HG02852 (cell line): Measurements from ENCODE around the gene DCLK1.
"Not testable (repeated sequence)": the region's sequence is repeated elsewhere in the genome, so short reads cannot be mapped to it uniquely, and the experiment has no call there.

ENCODE experiments used
- ATAC-seq: cut with Tn5 transposase; IDR thresholded peaks from one replicate; pipeline ENCODE4 v1.9.1; 2021; ENCODE audit warnings: mild to moderate bottlenecking, moderate library complexity; ENCODE audit not compliant: unreplicated experiment

Gene DCLK1

GRCh38 chr13:35990196-35990595 lies 141.0 kb downstream of the DCLK1 start:
- ATAC-seq: no peak

GRCh38 chr13:35988648-35989081 lies 142.5 kb downstream of the DCLK1 start:
- no peak for ATAC-seq

DNA sequence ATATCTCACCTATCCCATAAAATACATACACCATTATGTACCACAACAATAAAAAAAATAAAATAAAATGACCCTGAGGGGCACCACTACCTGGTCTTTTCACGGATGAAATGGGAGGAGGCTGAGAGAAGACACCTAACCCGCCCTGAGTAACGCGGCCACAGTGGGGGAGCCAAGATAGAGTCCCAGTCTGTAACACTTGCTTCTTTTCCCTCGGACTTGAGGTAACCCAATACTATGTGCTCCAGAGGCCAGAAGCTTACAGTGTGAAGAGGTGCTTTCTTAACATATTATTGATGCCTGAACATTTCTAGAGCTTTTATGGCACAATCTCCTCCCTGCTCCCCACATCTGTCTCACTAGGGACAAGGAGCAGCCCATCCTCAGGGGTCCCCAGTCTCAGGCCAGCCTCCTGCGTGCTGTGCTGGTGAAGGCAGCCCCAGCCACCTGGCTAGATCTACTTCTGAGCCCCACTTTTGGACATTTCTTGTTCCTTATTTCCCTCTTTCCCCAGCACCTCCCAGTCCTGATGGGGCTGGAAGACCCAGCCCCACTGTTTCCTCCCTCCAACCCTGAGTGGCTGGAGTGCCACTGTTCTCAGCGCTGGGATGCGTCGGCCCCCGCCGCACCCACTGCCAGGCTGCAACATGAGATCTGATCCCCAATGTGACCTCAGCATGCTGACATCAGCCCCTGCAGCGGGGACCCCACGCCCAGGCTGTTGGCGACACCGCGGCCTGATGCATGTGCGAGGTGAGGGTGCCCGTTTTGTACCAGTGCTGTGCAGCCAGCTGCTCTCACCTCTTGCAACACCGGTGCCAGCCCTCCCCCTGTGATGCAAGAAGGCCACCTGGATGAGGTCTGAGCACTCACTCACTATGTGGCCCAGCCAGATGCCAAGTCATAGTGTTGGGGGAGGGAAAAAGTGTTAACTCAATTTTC lies 143.3 kb downstream of the DCLK1 start:
- no peak for ATAC-seq

DNA sequence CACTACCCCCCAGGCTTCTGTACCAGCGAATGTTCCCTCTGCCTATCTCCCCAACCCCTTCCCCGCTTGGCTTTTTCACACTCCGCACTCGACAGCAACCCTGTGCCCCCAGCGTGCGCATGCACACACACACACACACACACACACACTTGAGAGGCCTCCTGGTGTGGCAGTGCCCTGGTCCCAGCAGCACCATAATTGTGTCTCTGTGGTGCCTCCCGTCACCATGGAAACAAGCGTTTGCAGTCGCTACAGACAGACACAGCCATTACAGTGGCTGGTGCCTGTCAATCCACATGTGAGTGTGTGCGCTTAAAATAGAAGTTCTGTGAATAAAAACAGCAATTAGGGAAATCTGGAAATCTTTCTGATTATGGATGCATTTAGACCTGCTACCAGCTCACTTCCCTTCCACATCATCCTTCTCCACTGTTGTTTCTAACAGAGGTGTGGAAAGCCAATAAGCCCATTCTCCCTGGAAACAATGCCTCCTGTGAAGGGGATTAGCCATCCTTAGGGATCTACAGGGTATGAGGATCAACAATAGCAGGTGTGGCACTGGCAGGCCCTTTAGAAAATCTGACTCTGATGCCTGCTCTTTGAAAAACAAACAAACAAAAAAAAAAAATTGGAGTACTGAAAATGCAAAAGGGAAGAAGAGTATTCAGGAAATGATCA lies 146.3 kb downstream of the DCLK1 start:
- ATAC-seq: no peak

DNA sequence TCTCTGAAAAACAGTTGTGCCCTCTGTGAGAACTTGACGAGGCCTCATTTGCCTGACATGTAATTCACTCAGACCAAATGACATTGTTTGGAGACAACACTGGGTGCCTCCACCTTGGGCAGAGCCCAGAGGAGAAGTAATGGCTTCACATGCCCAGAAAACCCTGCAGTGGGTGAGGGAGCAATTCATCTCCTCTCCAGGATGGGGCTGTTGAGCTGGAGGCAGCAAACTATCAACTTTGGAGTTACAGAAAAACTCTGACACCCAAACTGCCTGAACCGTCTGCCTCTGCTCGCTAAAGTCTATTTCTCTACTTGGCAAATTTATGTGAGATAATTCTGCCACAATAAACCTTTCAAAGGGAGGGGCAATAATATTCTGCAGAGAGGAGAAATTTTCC lies 146.9 kb downstream of the DCLK1 start:
- ATAC-seq: no peak

DNA sequence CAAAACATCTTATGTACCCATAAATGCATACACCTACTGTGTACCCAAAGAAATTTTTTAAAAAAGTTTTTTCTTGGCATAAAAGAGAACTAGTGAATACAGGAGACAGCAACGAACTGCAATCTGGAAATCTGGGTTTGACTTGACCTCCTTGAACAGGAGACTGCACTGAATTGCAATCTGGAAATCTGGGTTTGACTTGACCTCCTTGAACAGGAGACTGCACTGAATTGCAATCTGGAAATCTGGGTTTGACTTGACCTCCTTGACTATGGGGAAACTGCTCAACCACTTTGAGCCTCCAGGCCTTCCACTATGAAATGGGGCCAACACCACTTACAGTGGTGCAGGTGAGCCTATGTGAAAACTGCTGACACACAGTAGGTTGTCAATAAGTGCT lies 147.5 kb downstream of the DCLK1 start:
- ATAC-seq: not testable (repeated sequence)

GRCh38 chr13:35983206-35983605 lies 148.0 kb downstream of the DCLK1 start:
- ATAC-seq: no peak

- no peak for ATAC-seq
These were observed 151.7 kb downstream of the DCLK1 start for GRCh38 chr13:35979361-35979951.

DNA sequence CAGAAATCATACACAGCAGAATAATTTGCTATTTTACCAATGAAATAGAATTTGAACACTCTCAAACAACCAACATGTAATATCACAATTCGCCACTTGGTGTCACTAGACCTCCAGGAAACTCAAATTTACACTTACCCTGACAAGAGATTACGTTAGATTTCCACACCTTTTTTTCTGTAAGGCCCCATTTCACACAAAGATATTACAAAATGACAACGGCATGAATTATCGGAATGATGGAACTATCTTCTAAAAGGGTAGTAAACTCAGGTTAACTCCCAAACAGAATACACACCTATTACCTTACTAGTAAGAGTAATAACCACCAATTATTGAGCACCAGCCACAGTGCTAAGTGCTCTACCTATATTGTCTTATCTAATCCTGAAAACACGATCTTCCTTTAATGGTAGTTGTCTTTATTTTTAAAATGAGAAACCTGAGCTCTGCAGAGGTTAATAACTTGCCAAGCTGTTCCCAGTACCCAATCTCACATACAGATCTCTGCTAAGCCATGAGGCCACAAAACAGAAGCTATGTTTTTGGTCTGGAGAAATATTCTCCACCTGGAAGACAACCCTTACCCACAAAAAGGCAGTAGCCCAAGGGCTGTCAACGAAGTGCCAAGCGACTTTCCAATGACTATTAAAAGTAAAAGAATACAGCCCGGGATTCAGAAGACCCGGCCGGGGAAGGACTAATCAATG lies 152.4 kb downstream of the DCLK1 start:
- ATAC-seq: peak; percentile 55

DNA sequence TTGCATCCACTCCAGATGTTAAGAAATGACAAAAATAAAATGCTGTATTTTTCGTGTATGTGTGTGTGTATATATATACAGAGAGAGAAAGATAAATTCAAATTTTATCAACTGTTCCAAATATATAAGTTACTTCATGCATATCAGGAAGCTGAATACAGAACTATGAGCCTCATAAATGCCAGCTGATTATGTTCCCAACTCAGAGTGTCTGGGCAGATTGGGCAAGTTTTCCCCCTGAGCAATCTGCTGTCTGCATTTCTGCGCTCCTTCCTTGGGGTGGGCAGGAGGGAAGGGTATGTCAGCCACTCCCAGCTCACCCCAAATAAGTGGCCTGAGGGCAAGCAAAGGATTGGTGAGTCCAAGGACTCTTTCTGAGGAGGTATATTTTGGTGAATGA lies 154.1 kb downstream of the DCLK1 start:
- ATAC-seq: no peak

DNA sequence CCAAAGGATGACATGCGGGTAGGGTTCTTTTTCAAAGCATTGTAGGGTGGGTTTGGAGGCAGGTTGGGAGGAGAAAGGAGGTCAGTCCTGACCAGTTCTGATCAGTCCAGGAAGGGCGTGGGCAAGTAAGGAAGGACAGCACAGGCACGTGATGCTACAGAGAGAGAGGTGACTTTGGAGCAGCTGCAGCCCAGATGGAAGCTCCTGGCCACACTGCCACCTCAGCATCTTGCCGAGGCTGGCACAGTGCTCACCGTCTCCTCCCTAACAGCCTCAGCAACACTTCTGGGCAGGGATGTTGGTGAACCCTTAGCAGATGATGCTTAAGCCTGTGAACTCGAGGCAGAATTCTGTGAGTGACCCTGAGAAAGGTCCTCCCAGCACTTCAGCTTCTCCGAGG lies 155.1 kb downstream of the DCLK1 start:
- ATAC-seq: no peak

DNA sequence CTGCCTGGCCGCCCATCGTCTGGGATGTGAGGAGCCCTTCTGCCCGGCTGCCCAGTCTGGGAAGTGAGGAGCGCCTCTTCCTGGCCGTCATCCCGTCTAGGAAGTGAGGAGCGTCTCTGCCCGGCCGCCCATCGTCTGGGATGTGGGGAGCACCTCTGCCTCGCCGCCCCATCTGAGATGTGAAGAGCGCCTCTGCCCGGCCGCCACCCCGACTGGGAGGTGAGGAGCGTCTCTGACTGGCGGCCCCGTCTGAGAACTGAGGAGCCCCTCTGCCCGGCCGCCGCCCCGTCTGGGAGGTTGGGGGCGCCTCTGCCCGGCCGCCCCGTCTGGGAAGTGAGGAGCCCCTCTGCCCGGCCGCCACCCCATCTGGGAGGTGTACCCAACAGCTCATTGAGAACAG lies 164.2 kb downstream of the DCLK1 start:
- ATAC-seq: not testable (repeated sequence)

GRCh38 chr13:35966024-35966423 lies 165.2 kb downstream of the DCLK1 start:
- ATAC-seq: no peak

- no peak for ATAC-seq
These were observed 165.8 kb downstream of the DCLK1 start for GRCh38 chr13:35965226-35965927.

GRCh38 chr13:35964863-35965180 lies 166.4 kb downstream of the DCLK1 start:
- no peak for ATAC-seq

DNA sequence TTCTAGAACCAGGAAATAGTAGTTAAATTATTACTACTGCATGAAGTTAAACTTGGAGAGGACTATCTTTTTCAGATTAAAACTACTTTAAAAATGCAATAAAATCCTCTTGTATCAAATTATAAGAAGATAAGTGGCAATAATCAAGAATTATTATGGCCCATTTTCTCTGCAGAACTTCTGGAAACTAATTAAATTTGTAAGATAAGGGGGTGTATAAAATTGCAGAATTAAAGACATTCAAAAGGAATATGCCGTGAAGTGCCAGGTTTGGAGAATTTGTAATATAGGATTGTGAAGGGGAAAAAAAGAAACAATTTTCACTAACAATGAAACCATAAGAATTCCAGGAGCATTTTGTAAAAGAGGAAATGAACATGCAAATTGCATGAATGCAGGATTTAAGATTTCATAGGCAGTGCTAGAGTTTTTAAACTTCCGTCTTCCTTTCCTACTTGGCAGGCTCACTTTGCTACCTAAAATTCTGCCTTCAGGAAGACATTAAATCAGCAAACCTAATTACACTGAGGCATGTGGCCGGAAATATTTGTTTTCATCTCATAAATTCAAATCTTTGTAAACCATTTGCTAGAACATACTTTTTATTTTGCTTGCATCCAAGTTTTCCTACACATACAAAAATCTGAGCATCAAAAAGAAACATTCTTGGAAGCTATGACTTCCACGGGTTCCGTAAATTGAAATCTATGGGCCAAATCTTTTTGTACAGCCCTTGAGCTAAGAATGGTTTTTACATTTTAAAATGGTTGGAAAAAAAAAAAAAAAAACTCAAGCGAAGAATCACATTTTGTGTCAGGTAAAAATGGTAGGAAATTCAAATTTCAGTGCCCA lies 166.9 kb downstream of the DCLK1 start:
- ATAC-seq: no peak

GRCh38 chr13:35961461-35962220 lies 169.5 kb downstream of the DCLK1 start:
- no peak for ATAC-seq

GRCh38 chr13:35961002-35961401 lies 170.2 kb downstream of the DCLK1 start:
- no peak for ATAC-seq

DNA sequence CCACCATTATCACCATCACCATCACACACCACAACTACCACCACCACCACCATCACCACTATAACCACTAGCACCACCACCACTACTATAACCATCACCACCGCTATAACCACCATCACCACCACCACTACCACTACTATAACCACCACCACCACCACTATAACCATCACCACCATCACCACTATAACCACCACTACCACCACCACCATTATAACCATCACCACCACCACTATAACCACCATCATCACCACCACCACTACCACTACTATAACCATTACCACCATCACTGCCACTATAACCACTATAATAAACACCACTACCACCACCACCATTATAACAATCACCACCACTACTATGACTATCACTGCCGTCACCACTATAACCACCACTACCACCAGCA lies 173.2 kb downstream of the DCLK1 start:
- ATAC-seq: no peak
